Amniotic stem cell (primary cell): ENCODE measurements around the gene ASTL.

Source experiments
- DNase-seq: peaks from one replicate; lab custom pipeline; 2025; lab: John Stamatoyannopoulos, UW

The ASTL gene

GRCh38 chr2:96130483-96130882 is 7.8 kb downstream of the ASTL start:
- DNase-seq, result no peak

DNA sequence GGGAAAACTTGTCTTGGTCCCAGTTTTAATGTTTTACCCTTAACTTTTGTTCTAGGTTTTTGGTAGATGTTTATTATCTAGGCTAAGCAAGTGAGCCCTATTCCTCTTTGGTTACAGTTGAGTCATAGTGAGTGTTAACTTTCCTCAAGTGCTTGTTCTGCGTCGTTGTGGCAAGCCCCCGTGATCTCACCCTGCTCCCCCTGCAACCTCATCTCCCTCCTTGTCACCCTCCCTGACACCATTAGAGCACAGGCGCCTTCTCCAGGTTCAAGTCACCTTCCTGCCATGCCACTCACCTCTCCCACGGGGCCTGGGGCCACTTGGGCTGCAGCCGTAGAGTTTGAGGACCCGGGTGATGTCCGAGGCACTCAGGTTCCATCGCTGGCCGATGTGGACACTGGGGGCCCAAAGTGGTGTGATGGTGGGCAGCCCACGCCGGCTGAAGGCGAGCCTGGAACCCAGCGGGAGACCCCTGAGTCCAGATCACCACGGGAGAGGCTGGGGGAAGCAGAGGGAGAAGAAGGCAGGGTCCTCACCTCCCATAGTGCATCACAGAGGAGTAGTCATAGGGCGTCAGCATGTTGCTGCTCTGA is 8.7 kb downstream of the ASTL start:
- no peak for DNase-seq

DNA sequence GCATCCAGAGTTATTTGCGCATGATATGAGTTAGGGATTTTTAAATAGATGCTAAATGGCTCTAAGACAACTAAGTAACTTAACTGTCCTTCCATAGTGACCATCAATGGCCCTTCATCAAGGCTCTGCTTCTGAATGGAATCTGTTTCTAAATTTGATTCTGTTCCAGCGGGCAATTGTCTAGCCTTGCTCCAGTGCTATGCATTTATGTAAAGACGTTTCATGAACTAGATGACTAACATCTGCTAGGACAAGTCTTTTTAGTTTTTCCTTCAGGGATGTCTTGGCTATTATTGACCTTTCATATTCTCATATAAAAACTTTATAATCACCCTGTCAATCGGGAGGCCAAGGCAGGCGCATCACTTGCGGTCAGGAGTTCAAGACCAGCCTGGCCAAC is 9.8 kb downstream of the ASTL start:
- DNase-seq, result no peak

- no peak for DNase-seq
These were observed 13.7 kb downstream of the ASTL start for GRCh38 chr2:96124406-96125265.

DNA sequence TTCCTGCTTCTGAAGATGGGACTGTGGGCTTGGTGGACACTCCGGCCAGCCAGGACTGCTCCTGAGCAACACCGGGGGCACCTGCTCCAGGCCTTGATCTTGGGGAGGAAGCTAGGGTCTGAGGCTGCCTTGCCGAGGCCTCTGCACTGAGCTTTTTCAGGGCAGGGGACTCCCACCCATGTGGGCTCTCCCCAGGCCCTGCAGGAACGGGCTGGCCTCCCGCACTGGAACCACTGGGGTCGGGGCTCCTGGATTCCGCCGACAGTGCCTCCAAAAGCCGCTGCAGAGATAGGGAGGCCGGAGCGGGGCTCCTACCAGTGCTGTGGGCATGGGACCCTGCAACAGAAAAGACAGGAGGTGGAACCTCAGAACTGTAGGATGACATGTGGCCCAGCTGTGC is 14.4 kb downstream of the ASTL start:
- no peak for DNase-seq

DNA sequence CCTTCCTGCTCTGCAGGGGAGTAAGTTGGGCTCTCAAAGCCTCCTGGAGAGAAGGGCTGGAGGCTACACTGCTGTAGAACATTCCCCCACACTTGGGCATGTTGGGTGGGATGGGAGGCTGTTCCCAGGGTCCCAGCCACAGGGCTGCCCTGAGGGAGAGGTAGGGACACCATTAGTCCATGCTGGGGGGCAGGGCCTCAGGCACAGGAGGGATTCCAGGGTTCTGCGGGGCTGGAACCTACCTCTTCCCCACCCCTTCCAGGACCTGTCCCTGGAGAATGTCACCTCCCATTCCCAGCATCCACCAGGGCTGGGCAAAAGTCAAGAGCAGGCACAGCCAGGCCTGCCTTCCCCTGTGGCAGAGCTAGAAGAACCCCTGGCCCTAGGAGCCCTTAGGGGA is 15.0 kb downstream of the ASTL start:
- no peak for DNase-seq

DNA sequence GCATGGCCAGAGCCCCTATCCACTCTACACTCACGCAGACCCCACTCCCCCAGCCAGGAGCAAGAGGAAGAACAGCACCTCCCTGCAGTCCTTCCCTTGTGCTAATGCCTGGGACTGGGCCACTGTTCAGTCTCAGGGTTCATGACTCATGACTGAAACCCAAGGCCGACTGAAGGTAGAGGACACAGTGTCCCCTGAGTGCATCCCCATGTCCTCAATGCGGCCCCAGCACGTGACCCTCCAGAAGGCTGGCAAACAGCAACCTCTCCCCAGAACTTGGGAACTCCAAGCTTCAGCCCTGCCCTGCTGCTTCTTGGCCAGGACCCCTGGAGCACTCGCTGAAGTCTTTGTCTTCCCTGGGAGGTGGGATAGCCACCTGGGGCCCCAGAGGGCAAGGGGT is 15.9 kb downstream of the ASTL start:
- no peak for DNase-seq

- no peak for DNase-seq
These were observed 16.9 kb downstream of the ASTL start for GRCh38 chr2:96121414-96121813.

DNA sequence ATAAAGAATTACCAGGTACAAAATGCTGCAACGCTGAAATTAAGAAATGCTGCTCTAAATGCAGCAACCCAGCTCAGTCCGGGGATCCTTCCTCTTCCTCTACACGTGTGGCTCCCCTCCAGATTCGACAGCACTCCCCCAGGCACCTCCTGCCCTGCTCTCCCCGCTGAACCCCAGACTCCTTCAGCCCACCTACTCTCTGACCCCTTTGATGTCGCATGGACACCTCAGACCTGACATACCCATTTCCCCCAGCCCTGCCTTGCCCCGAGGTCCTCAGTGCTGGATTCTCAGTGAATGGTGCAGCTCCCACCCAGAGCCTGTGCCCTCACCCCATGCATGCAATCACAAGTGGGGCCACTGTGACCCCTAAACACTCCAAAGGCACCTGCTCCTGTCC is 17.3 kb downstream of the ASTL start:
- DNase-seq, result no peak

DNA sequence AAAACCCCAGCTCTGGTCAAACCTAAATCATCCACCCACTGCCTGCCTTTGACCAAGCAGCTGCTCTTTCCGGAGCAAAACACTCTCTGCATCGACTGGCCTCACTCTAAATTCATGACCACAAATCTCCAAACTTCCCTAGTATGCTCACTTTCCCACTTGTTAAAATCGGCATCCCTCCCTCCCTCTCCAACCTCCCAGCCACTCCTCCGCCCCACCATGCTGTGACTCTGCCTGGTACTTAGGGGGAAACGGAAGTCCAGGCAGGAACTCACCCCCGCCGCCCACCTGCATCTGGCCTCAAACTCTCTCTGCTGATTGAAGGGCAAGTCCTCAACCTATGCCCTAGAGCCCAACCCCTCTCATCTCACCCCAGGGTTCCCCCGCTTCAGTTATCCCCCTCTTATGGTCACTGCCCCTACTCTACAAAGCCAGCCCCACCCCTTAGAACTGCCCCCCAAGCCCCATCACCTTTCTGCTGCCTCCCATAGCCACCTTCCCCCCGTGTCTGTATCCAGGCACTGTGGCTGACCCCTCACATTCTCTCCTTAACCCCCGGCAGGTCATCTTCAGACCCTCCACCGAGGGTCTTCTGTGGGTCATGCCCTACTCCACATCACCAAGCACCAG is 18.1 kb downstream of the ASTL start:
- no peak for DNase-seq

GRCh38 chr2:96119389-96119751 is 18.9 kb downstream of the ASTL start:
- DNase-seq, result no peak

DNA sequence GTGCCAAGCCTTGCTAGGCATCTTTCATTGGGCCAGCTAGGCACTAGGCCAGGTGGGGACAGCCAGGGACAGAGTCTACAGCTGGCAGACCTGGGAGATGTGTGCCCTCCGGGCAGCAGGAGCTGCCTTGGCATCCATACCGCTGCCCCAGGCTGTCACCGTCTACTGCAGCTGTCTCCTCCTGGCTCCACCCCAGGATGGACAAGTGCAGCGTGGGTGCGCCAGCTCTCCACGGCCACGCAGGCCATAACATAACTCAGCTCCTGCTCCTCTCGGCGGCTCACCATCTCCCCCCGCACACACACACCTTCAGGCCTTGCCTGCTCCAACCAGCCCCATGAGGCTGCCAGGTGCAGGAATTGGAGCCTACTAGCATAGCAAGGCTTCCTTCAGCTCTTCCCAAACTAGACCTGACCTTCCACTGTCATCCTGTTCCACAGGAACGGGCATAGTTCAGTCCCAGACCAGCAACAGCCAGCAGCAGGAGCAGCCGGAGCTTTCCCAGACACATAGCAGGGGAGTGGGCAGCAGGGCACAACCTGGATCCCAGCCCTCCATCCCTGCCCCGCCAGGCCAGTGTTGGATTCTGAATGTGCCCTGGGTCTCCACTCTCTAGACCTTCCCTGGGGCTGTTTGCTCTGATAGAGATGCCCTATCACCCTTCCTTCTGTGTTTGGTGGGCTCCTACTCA is 19.5 kb downstream of the ASTL start:
- DNase-seq, result no peak

DNA sequence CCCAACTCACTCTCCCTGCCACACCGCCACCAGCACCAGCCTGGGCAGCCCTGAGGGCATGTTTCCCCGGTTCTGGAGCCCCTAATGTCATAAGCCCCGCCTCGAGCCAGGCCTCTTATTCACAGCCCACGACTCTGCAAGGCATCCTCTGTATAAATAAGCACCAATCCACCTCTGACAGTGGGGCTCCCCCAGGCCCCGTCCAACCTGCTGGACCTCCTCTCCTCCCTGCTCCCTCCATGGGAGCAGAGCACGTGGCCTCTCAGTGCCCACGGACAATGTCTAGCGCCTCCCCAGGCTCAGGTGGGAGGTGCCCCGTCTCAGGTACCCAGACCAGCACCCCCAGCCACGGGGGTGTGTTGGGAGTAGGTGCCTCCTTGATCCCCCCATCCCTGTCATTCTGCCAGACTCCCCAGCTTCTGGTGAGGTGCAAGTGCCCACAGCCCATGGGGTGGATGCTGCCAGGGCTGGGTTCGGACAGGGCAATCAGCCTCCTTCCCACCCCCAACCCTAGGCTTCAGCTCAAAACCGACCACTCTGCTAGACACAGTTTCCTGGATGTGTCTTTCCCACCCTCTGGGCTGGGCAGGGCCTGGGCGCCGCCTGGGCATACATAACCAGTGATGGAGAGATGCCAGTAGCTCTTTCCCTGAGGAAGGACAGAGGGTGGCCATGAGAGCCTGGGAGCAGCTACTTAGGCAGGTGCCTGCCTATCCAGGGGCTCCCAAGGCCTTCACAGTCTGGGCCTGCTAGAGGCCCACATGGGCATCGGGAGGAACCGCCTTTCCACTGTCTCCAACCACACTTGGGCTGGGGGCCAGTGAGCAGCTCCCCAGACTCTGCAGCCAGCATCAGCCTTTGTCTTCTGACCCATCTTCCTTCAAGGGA is 20.4 kb downstream of the ASTL start:
- no peak for DNase-seq

DNA sequence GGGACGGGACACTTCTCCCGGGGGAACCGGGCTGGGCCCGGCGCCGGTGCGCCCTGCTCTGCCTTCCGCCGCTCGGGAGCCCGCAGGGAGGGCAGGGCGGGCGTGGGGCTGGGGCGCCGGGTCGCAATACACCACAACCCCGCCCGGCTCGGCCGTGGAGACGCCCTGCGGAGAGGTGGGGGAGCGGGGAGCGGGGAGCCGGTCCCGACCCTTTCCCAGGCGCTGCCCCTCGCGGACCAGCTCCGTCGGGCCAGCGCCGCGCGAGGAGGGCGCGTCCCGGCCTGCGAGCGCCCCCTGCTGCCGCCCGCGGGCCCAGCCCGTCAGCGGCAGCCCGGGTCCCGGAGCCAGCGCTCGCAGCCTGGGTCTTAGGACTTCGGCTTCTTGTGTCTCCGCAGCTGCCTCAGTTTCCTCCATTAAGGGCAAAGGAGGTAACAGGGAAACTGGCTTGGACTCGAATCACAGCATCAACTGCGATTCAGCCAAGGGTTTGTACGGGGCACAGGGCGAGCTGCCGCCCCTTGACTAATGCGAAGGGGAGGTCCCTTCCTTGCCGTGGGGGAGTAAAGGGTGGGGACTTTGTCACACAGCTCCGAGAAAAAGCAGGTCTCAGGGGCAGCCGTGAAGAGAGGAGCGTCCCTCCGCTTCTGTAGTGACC is 21.3 kb downstream of the ASTL start:
- DNase-seq, result no peak

DNA sequence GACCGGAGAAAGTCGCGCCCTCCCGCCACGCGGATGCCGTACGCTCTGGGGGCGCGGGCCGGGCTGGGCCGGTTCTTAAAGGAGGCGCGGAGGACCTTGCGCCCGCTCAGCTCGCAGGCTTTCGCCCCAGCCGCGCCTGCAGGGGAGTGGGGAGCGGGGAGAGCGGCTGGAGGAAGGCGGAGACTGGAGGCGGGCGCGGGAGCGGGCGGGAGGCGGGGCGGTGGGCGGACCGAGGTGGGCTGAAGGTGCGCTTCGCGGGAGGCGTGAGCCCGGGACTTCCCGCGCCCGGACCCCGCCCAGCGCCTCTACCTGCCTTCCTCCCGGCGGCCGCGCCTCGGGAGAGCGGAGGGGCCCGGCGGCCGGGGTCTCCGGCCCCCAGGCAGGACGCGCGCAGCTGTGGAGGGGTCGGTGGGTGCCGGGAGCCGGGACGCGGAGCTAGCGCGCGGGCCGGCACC is 21.9 kb downstream of the ASTL start, which contains the start of gene ADRA2B:
Gene ADRA2B, minus strand, starts transcription at position 148 of the 455 bp plus-strand sequence. CDS start 422 bp downstream, outside the sequence.
- DNase-seq, result no peak

GRCh38 chr2:96115631-96116423 is 22.5 kb downstream of the ASTL start:
- DNase-seq, result no peak

DNA sequence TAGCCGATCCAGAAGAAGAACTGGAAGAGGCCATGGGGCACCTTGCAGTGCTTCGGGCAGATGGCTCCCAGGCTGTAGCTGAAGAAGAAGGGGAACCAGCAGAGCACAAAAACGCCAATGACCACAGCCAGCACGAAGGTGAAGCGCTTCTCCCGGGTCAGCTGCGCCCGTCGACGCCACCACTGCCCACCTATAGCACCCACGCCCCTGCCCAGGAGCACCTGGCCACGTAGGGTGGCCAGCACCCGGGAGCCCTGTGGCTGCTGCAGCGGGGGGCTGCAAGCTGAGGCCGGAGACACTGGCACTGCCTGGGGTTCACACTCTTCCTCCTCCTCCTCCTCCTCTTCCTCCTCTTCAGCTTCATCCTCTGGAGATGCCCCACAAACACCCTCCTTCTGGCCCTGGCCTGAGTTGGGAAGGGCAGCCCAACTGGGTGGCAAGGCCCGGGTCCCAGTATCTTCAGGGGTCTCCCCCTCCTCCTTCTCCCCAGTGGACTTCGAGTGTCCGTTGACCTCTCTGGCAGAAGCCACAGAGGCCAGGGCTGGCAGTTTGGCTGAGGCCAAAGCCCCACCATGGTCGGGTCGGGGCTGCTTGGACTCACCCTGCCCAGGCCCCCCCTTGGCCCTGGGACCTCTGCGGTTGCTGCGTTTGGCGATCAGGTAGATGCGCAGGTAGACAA is 23.3 kb downstream of the ASTL start:
- no peak for DNase-seq

GRCh38 chr2:96114546-96114902 is 23.8 kb downstream of the ASTL start:
- no peak for DNase-seq

- DNase-seq, result no peak
These were observed 24.4 kb downstream of the ASTL start for GRCh38 chr2:96113951-96114350.

DNA sequence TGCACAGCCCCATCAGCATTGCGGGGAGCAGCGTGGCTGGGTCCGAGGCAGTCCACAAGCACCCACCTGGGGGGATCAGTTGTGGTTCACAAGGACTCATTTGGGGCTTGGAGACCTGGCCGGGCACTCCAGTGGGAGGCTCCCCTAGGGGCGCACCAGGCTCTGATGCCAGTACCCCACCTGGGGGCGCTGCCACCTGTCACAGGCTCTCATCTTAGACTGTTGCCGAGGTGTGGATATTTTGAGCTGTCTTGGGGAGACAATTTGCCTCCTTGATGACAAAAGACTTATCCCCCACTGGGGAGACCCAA is 25.0 kb downstream of the ASTL start:
- DNase-seq, result no peak
